T-cell (primary cell): Measurements from ENCODE around the gene TBRG4. TPM values are rescaled to one million over a fixed set of nuclear protein-coding genes. Genes with fewer than 3 reads are reported as not detected.

Experiments used
- ATAC-seq, 4 experiments: fragments of 200-7000 bp in 3 of 4; fragments of 150-1000 bp in 1 of 4; cut with Tn5 transposase; replicated peaks in 1 of 4; 1 replicate in 3 of 4; 2 replicates in 1 of 4; pipeline ENCODE4 v1.10.0; 2021; ENCODE audit warnings: moderate library complexity in 3 of 4, mild to moderate bottlenecking in 2 of 4, moderate number of reproducible peaks in 1 of 4
- CTCF ChIA-PET, 2 donors: fragments of 300-600 bp; sonication (Branson Sonifier 250); formaldehyde crosslinking; loops; one replicate each; lab custom pipeline; 2022; ENCODE audit warnings: antibody characterized with exemption in 2 of 2; lab: Charles Lee
- POLR2A ChIA-PET, 2 donors: fragments of 300-600 bp; sonication (Branson Sonifier 250); formaldehyde crosslinking; loops; one replicate each; lab custom pipeline; 2022; ENCODE audit warnings: antibody characterized with exemption in 2 of 2; lab: Charles Lee
- DNase-seq, 35 experiments: peaks; one replicate each; pipeline versions ENCODE4 v3.0.0 to v3.0.0-alpha.2; 2013 to 2023
- H3K27ac ChIP-seq: one replicate; pipeline ENCODE4 v1.5.1; 2013; ENCODE audit warnings: low read length
- H3K27me3 ChIP-seq, 2 experiments: replicated peaks in 1 of 2; 1 replicate in 1 of 2; 2 replicates in 1 of 2; pipeline versions ENCODE4 v1.6.1 to v1.7.0; 2013; ENCODE audit warnings: low read length in 1 of 2, mixed read lengths in 1 of 2; ENCODE audit not compliant: control insufficient read depth in 2 of 2, insufficient read depth in 2 of 2; ENCODE audit errors: extremely low read depth in 1 of 2
- H3K36me3 ChIP-seq, 2 donors: 1 replicate in 1 of 2; 2 replicates in 1 of 2; pipeline versions ENCODE4 v1.6.1 to v1.7.0; 2013; ENCODE audit warnings: low read length in 1 of 2; ENCODE audit not compliant: control insufficient read depth in 2 of 2, insufficient read depth in 1 of 2; ENCODE audit errors: extremely low read depth in 1 of 2
- H3K4me1 ChIP-seq, 2 experiments: 1 replicate in 1 of 2; 2 replicates in 1 of 2; pipeline versions ENCODE4 v1.6.1 to v1.7.0; 2013; ENCODE audit warnings: low read length in 2 of 2, mixed read lengths in 1 of 2; ENCODE audit not compliant: insufficient read depth in 2 of 2, control insufficient read depth in 1 of 2; ENCODE audit errors: extremely low read depth in 1 of 2
- H3K4me3 ChIP-seq, 2 donors: 1 replicate in 1 of 2; 2 replicates in 1 of 2; pipeline versions ENCODE4 v1.5.1 to v1.7.0; 2013; ENCODE audit warnings: mild to moderate bottlenecking in 2 of 2, low read length in 1 of 2, moderate library complexity in 1 of 2; ENCODE audit not compliant: control insufficient read depth in 1 of 2; ENCODE audit errors: extremely low read depth in 1 of 2
- H3K9me3 ChIP-seq: 2 replicates; pipeline ENCODE4 v1.7.0; 2013
- H3K27ac Mint-ChIP-seq, 2 donors: one replicate each; pipeline ENCODE4 v1.8.0; 2020 to 2021; ENCODE audit warnings: mild to moderate bottlenecking in 2 of 2, mixed read lengths in 2 of 2
- H3K27me3 Mint-ChIP-seq, 2 donors: one replicate each; pipeline ENCODE4 v1.8.0; 2021 to 2022; ENCODE audit warnings: mixed read lengths in 2 of 2
- H3K36me3 Mint-ChIP-seq: one replicate; pipeline ENCODE4 v1.8.0; 2021; ENCODE audit warnings: mixed read lengths
- H3K4me1 Mint-ChIP-seq, 3 donors: one replicate each; pipeline ENCODE4 v1.8.0; 2020 to 2022; ENCODE audit warnings: mixed read lengths in 3 of 3, mild to moderate bottlenecking in 1 of 3
- H3K4me3 Mint-ChIP-seq, 3 donors: one replicate each; pipeline ENCODE4 v1.8.0; 2020 to 2022; ENCODE audit warnings: mild to moderate bottlenecking in 3 of 3, mixed read lengths in 3 of 3, moderate library complexity in 3 of 3
- H3K9me3 Mint-ChIP-seq, 3 donors: one replicate each; pipeline ENCODE4 v1.8.0; 2020 to 2022; ENCODE audit warnings: mixed read lengths in 3 of 3
- WGBS: methylation state at CpG from one replicate; pipeline ENCODE4 v1.1.5; 2013; ENCODE audit warnings: missing lambda C conversion rate; ENCODE audit not compliant: insufficient coverage; 5-methylcytosine and 5-hydroxymethylcytosine counted together
- total RNA-seq, 35 experiments: library from RNA in 6 of 35; stranded (reverse) in 6 of 35; fragments of 120-200 nt in 1 of 35; gene quantifications; one replicate each; pipeline versions ENCODE4 v1.2.1 to v1.2.4 and lab custom pipeline; 2013 to 2026

The TBRG4 gene
- total RNA-seq, 5 donors from 2014 or later (not counting 1 experiment from before 2014, with no cell fraction given), result 94.3 to 142 (median 122) TPM

DNA sequence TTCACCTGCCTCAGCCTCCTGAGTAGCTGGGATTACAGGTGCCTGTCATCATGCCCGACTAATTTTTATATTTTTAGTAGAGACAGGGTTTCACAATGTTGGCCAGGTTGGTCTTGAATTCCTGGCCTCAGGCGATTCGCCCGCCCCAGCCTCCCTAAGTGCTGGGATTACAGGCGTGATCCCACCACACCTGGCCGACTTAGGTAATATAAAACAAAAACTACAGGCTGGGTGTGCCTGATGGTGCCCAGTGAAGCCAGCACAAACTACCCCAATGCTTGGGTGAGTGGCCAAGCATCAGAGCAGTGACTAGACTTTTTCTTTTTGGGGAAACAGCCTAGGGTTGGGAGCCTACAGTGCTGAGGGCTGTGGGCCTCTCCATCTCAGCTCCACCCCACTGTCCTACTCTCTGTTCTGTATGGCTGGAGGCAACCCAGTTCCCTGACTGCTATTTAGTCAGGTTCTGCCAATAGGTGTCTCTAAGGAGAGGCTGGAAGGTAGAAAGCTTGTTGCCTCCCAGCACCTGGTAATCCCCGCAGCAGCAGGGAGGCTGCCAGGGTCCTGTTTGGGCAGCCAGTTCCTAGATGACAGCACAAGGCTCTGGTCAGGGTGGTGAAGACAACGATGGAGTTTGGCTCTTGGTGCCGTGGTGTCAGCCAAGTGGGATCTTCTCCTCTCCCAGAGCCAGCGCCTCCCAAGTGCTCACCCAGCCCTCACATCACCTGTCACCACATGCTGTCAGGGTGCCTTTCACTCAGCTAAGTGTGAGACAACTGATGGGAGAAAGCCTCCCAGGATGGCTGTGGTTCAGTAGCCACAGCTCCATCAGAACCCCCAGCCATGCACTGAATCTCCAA, 12.3 kb downstream of the TBRG4 start:
- H3K36me3 Mint-ChIP-seq, result peaks cover 18% of the 10 kb centered on the region
- ChIA-PET POLR2A (no interaction called here), CTCF (interaction anchor here in 1 of 2 donors (1.0 kb wide), 1 partner anchor 11 kb away, joined by 5 read pairs; no protein-coding TSS in a partner anchor)
- H3K9me3 Mint-ChIP-seq, result peaks cover 0 to 4% (median 0%) of the 10 kb centered on the region in 3 donors
- H3K4me3 Mint-ChIP-seq, result no peak overlapping the region
- no peaks in the 10 kb centered on the region for H3K9me3 ChIP-seq
- no peaks in the 10 kb centered on the region for H3K27me3 Mint-ChIP-seq
- peaks cover 32 to 59% of the 10 kb centered on the region in 2 donors for H3K36me3 ChIP-seq
- H3K4me1 Mint-ChIP-seq, result peaks cover 0 to 5% (median 0%) of the 10 kb centered on the region in 3 donors
- ATAC-seq (peak in 1 of 4 experiments; percentile 36), DNase-seq (no peak)
- WGBS, result 86% methylated on average over 1 of the region's 10 CpGs
- no peaks in the 10 kb centered on the region for H3K27me3 ChIP-seq
- H3K27ac Mint-ChIP-seq, result no peak overlapping the region
- H3K4me3 ChIP-seq, result no peak overlapping the region
- peaks cover 0 to 16% of the 10 kb centered on the region in 2 experiments for H3K4me1 ChIP-seq
- no peak overlapping the region for H3K27ac ChIP-seq

DNA sequence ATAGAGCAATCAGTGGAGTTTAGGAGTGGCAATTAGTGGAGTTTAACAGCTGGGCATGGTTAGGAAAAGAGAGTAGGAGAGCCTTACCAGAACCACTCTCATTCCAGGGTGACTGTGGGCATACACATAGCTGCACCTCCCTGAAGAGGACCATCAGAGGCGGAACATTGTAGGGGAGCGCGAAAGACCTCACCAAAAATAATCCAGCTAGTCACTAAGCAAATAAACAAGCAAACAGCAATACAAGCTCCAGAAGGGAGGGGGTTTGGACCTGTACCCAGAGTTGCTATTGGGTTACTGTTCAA, 18.6 kb downstream of the TBRG4 start:
- DNase-seq (no peak), ATAC-seq (no peak)
- Histone ChIP-seq H3K36me3 (peaks cover 0 to 2% of the 10 kb centered on the region in 2 donors), H3K9me3 (no peaks in the 10 kb centered on the region), H3K4me1 (peaks cover 0 to 18% of the 10 kb centered on the region in 2 experiments), H3K27me3 (peaks cover 2 to 19% of the 10 kb centered on the region in 2 experiments), H3K27ac (no peak overlapping the region), H3K4me3 (no peak overlapping the region)
- H3K36me3 Mint-ChIP-seq, result no peaks in the 10 kb centered on the region
- no peak overlapping the region for H3K4me3 Mint-ChIP-seq
- POLR2A ChIA-PET, result no interaction called here
- CTCF ChIA-PET, result interaction anchor here in 1 of 2 donors (0.5 kb wide), 1 partner anchor 148 kb away, joined by 3 read pairs; no protein-coding TSS in a partner anchor
- H3K4me1 Mint-ChIP-seq, result peaks cover 8 to 11% (median 9%) of the 10 kb centered on the region in 3 donors
- peaks cover 0 to 8% (median 2%) of the 10 kb centered on the region in 3 donors for H3K9me3 Mint-ChIP-seq
- no peak overlapping the region for H3K27ac Mint-ChIP-seq
- H3K27me3 Mint-ChIP-seq, result peaks cover 0 to 12% of the 10 kb centered on the region in 2 donors
- no CpG with 5 or more reads among the region's 3 CpGs for WGBS

DNA sequence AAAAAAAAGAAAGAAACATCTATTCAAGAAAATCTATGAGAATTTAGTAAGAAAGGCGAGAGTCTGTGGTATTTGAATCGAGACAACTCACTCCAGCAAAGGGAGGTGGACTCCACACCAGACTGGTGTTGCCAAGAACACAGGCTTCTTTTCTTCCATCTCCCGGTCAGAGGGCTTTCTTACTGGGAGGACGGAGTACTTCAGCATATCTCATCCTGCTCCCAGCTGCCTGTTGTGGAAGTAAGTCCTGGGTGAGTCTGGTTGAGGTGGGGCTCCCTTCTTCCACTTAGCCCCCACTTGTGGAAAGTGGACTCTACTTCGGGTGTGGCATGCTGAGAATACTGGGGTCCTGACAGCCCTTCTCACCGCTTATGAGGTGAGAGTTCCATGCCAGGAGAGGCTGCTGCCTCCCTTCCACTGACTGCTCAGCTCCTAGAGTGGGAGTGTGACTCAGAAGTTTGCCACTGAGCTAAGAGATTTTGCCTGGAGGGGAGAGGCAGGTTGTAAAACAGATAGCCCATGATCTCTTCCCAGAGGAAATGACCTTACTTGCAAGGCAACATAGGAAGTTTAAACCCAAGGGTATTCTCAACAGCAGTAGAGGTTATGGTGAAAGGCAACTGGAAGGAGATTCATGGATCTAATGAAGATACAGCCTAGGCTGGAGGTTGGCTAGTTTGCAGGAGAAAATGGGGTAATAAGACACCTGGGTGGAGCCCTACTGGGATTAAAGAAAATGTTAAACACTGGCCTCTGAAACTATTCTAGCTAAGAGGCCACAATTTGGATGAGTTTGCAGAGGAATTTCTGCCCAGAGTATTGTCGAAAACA, 19.2 kb downstream of the TBRG4 start:
- peaks cover 2 to 23% of the 10 kb centered on the region in 2 experiments for H3K27me3 ChIP-seq
- no peaks in the 10 kb centered on the region for H3K36me3 Mint-ChIP-seq
- H3K27ac ChIP-seq, result no peak overlapping the region
- H3K4me3 ChIP-seq, result no peak overlapping the region
- H3K27ac Mint-ChIP-seq, result no peak overlapping the region
- POLR2A ChIA-PET, result no interaction called here
- WGBS, result 80% methylated on average over 1 of the region's 7 CpGs
- peaks cover 0 to 12% of the 10 kb centered on the region in 2 donors for H3K27me3 Mint-ChIP-seq
- DNase-seq (no peak), ATAC-seq (no peak)
- CTCF ChIA-PET, result interaction anchor here in 1 of 2 donors (0.5 to 0.6 kb wide), 2 partner anchors 17 to 148 kb away, joined by 3 read pairs; no protein-coding TSS in a partner anchor
- H3K36me3 ChIP-seq, result no peaks in the 10 kb centered on the region
- H3K4me1 ChIP-seq, result peaks cover 0 to 18% of the 10 kb centered on the region in 2 experiments
- no peak overlapping the region for H3K4me3 Mint-ChIP-seq
- peaks cover 0 to 8% (median 2%) of the 10 kb centered on the region in 3 donors for H3K9me3 Mint-ChIP-seq
- no peaks in the 10 kb centered on the region for H3K9me3 ChIP-seq
- H3K4me1 Mint-ChIP-seq, result peaks cover 8 to 11% (median 9%) of the 10 kb centered on the region in 3 donors

- no peaks in the 10 kb centered on the region for H3K36me3 Mint-ChIP-seq
- peaks cover 0 to 4% (median 2%) of the 10 kb centered on the region in 3 donors for H3K9me3 Mint-ChIP-seq
- H3K4me3 Mint-ChIP-seq, result peak overlapping the region; percentile 57 to 69 (median 65)
- no peak overlapping the region for H3K27ac ChIP-seq
- no peak overlapping the region for H3K27ac Mint-ChIP-seq
- POLR2A ChIA-PET, result interaction anchor here in 1 of 2 donors (0.7 kb wide), 1 partner anchor 117 kb away, joined by 3 read pairs; no protein-coding TSS in a partner anchor
- peaks cover 0 to 12% of the 10 kb centered on the region in 2 donors for H3K27me3 Mint-ChIP-seq
- peaks cover 8 to 11% (median 9%) of the 10 kb centered on the region in 3 donors for H3K4me1 Mint-ChIP-seq
- H3K9me3 ChIP-seq, result no peaks in the 10 kb centered on the region
- CTCF ChIA-PET, result no interaction called here
- ATAC-seq (peak; percentile 42 to 72 (median 48)), DNase-seq (peak in 33 of 35 experiments; percentile 24 to 72 (median 48))
- H3K36me3 ChIP-seq, result no peaks in the 10 kb centered on the region
- peak overlapping the region; percentile 46 to 60 for H3K4me3 ChIP-seq
- H3K27me3 ChIP-seq, result peaks cover 2 to 25% of the 10 kb centered on the region in 2 experiments
- 12% methylated on average over 11 of the region's 22 CpGs for WGBS
- peaks cover 0 to 18% of the 10 kb centered on the region in 2 experiments for H3K4me1 ChIP-seq
Measured at GRCh38 chr7:45089341-45089891, 22.1 kb downstream of the TBRG4 start.

GRCh38 chr7:45088821-45089340, 22.6 kb downstream of the TBRG4 start, which contains the start of gene NACAD:
Gene NACAD, minus strand, starts transcription at chr7:45088969. Its CDS starts 75 bp downstream, at chr7:45088894.
- POLR2A ChIA-PET, result interaction anchor here in 1 of 2 donors (0.7 kb wide), 1 partner anchor 116 kb away, joined by 3 read pairs; no protein-coding TSS in a partner anchor
- Histone ChIP-seq H3K36me3 (no peaks in the 10 kb centered on the region), H3K27ac (no peak within 1 kb of the TSS), H3K9me3 (no peaks in the 10 kb centered on the region), H3K27me3 (peaks cover 2 to 25% of the 10 kb centered on the region in 2 experiments), H3K4me3 (peak within 1 kb of the TSS; percentile 46 to 60), H3K4me1 (peaks cover 0 to 18% of the 10 kb centered on the region in 2 experiments)
- H3K4me1 Mint-ChIP-seq, result peaks cover 8 to 11% (median 9%) of the 10 kb centered on the region in 3 donors
- peaks cover 0 to 4% (median 2%) of the 10 kb centered on the region in 3 donors for H3K9me3 Mint-ChIP-seq
- peaks cover 0 to 12% of the 10 kb centered on the region in 2 donors for H3K27me3 Mint-ChIP-seq
- H3K27ac Mint-ChIP-seq, result no peak within 1 kb of the TSS
- H3K36me3 Mint-ChIP-seq, result no peaks in the 10 kb centered on the region
- WGBS, result under 1% methylated on average over 25 of the region's 50 CpGs
- CTCF ChIA-PET, result no interaction called here
- ATAC-seq (peak; percentile 56 to 67 (median 60)), DNase-seq (peak in 5 of 35 experiments; percentile 10 to 45 (median 25))
- H3K4me3 Mint-ChIP-seq, result peak within 1 kb of the TSS; percentile 57 to 69 (median 65)
